IPS-18a (cell line): ENCODE results near the gene CRYL1.

ENCODE experiments used
- H3K27ac ChIP-seq: one replicate; pipeline ENCODE4 v1.5.1; 2013; ENCODE audit warnings: low read length
- H3K27me3 ChIP-seq: one replicate; pipeline ENCODE4 v1.6.1; 2013; ENCODE audit warnings: mild to moderate bottlenecking, low read length; ENCODE audit not compliant: control insufficient read depth, insufficient read depth
- H3K36me3 ChIP-seq: one replicate; pipeline ENCODE4 v1.6.1; 2013; ENCODE audit warnings: low read depth, low read length; ENCODE audit not compliant: control insufficient read depth
- H3K4me1 ChIP-seq: one replicate; pipeline ENCODE4 v1.6.1; 2013; ENCODE audit warnings: low read depth, low read length; ENCODE audit not compliant: control insufficient read depth
- H3K4me3 ChIP-seq: one replicate; pipeline ENCODE4 v1.5.1; 2013; ENCODE audit warnings: low read length
- H3K9ac ChIP-seq: one replicate; pipeline ENCODE4 v1.6.1; 2013; ENCODE audit warnings: mild to moderate bottlenecking, low read length, moderate library complexity
- H3K9me3 ChIP-seq: one replicate; pipeline ENCODE4 v1.6.1; 2013; ENCODE audit warnings: low read depth, low read length; ENCODE audit not compliant: control insufficient read depth

Gene CRYL1

GRCh38 chr13:20428666-20429644, 96.7 kb downstream of the CRYL1 start:
- Histone ChIP-seq H3K36me3 (no peaks in the 10 kb centered on the region), H3K4me1 (no peaks in the 10 kb centered on the region), H3K9me3 (no peaks in the 10 kb centered on the region), H3K4me3 (no peak overlapping the region), H3K9ac (no peak overlapping the region), H3K27me3 (no peaks in the 10 kb centered on the region), H3K27ac (no peak overlapping the region)

GRCh38 chr13:20426766-20427448, 98.8 kb downstream of the CRYL1 start:
- Histone ChIP-seq H3K4me1 (no peaks in the 10 kb centered on the region), H3K36me3 (no peaks in the 10 kb centered on the region), H3K9ac (no peak overlapping the region), H3K9me3 (no peaks in the 10 kb centered on the region), H3K4me3 (no peak overlapping the region), H3K27me3 (no peaks in the 10 kb centered on the region), H3K27ac (no peak overlapping the region)

- H3K27ac ChIP-seq = no peak overlapping the region
- H3K9me3 ChIP-seq = no peaks in the 10 kb centered on the region
- no peaks in the 10 kb centered on the region for H3K36me3 ChIP-seq
- no peak overlapping the region for H3K4me3 ChIP-seq
- no peak overlapping the region for H3K9ac ChIP-seq
- no peaks in the 10 kb centered on the region for H3K27me3 ChIP-seq
- H3K4me1 ChIP-seq = no peaks in the 10 kb centered on the region
These were observed 99.8 kb downstream of the CRYL1 start for GRCh38 chr13:20425819-20426219.

- H3K36me3 ChIP-seq = no peaks in the 10 kb centered on the region
- no peak overlapping the region for H3K9ac ChIP-seq
- H3K4me3 ChIP-seq = no peak overlapping the region
- no peaks in the 10 kb centered on the region for H3K9me3 ChIP-seq
- H3K4me1 ChIP-seq = no peaks in the 10 kb centered on the region
- no peaks in the 10 kb centered on the region for H3K27me3 ChIP-seq
- no peak overlapping the region for H3K27ac ChIP-seq
These were observed 100.7 kb downstream of the CRYL1 start for GRCh38 chr13:20424949-20425348.

- Histone ChIP-seq H3K4me3 (no peak overlapping the region), H3K4me1 (no peaks in the 10 kb centered on the region)
These were observed 101.2 kb downstream of the CRYL1 start for GRCh38 chr13:20424559-20424852.

GRCh38 chr13:20422362-20422761, 103.3 kb downstream of the CRYL1 start:
- H3K27ac ChIP-seq = no peak overlapping the region
- no peaks in the 10 kb centered on the region for H3K4me1 ChIP-seq
- H3K27me3 ChIP-seq = no peaks in the 10 kb centered on the region
- H3K4me3 ChIP-seq = no peak overlapping the region
- H3K9me3 ChIP-seq = no peaks in the 10 kb centered on the region
- no peaks in the 10 kb centered on the region for H3K36me3 ChIP-seq
- no peak overlapping the region for H3K9ac ChIP-seq

More at GRCh38 chr13:20424559-20424852, 101.2 kb downstream of the CRYL1 start:
- Histone ChIP-seq H3K27ac (no peak overlapping the region), H3K9me3 (no peaks in the 10 kb centered on the region), H3K27me3 (no peaks in the 10 kb centered on the region), H3K36me3 (no peaks in the 10 kb centered on the region), H3K9ac (no peak overlapping the region)

GRCh38 chr13:20420938-20421337, 104.7 kb downstream of the CRYL1 start:
- H3K36me3 ChIP-seq = no peaks in the 10 kb centered on the region
- H3K27ac ChIP-seq = no peak overlapping the region
- H3K9me3 ChIP-seq = no peaks in the 10 kb centered on the region
- peaks cover 7% of the 10 kb centered on the region for H3K4me1 ChIP-seq
- no peak overlapping the region for H3K9ac ChIP-seq
- H3K27me3 ChIP-seq = no peaks in the 10 kb centered on the region
- no peak overlapping the region for H3K4me3 ChIP-seq

- no peak overlapping the region for H3K27ac ChIP-seq
- H3K36me3 ChIP-seq = no peaks in the 10 kb centered on the region
- H3K27me3 ChIP-seq = peaks cover 16% of the 10 kb centered on the region
- H3K4me3 ChIP-seq = no peak overlapping the region
- no peaks in the 10 kb centered on the region for H3K9me3 ChIP-seq
- peaks cover 12% of the 10 kb centered on the region for H3K4me1 ChIP-seq
- H3K9ac ChIP-seq = no peak overlapping the region
These were observed 106.7 kb downstream of the CRYL1 start for GRCh38 chr13:20418953-20419352.

GRCh38 chr13:20416223-20416745, 109.4 kb downstream of the CRYL1 start:
- H3K4me1 ChIP-seq = peaks cover 28% of the 10 kb centered on the region
- H3K36me3 ChIP-seq = no peaks in the 10 kb centered on the region
- H3K9ac ChIP-seq = no peak overlapping the region
- H3K27ac ChIP-seq = no peak overlapping the region
- H3K4me3 ChIP-seq = no peak overlapping the region
- no peaks in the 10 kb centered on the region for H3K9me3 ChIP-seq
- H3K27me3 ChIP-seq = peaks cover 16% of the 10 kb centered on the region

- H3K27ac ChIP-seq = no peak overlapping the region
- peaks cover 16% of the 10 kb centered on the region for H3K27me3 ChIP-seq
- peaks cover 28% of the 10 kb centered on the region for H3K4me1 ChIP-seq
- H3K9ac ChIP-seq = no peak overlapping the region
- no peaks in the 10 kb centered on the region for H3K9me3 ChIP-seq
- no peak overlapping the region for H3K4me3 ChIP-seq
- H3K36me3 ChIP-seq = no peaks in the 10 kb centered on the region
These were observed 110.0 kb downstream of the CRYL1 start for GRCh38 chr13:20415694-20416107.

- Histone ChIP-seq H3K27me3 (peaks cover 16% of the 10 kb centered on the region), H3K27ac (no peak overlapping the region), H3K4me1 (peaks cover 28% of the 10 kb centered on the region), H3K4me3 (no peak overlapping the region), H3K9me3 (no peaks in the 10 kb centered on the region), H3K9ac (no peak overlapping the region), H3K36me3 (no peaks in the 10 kb centered on the region)
These were observed 110.4 kb downstream of the CRYL1 start for GRCh38 chr13:20415306-20415679.
